SIG-M5 treated with dmso at 0.1 percent for 504 hours (cell line): ENCODE measurements around the gene NDEL1.

Experiments
- DNase-seq: peaks from one replicate; lab custom pipeline; 2025; ENCODE audit not compliant: unreplicated experiment; lab: John Stamatoyannopoulos, UW

The NDEL1 gene

GRCh38 chr17:8477171-8477570 lies 41.5 kb downstream of the NDEL1 start:
- no peak for DNase-seq

- DNase-seq, result no peak
Measured at GRCh38 chr17:8477715-8478441, 42.2 kb downstream of the NDEL1 start.

- DNase-seq, result no peak
Measured at GRCh38 chr17:8479431-8479947, 43.8 kb downstream of the NDEL1 start.

GRCh38 chr17:8480011-8480976 lies 44.6 kb downstream of the NDEL1 start:
- DNase-seq, result no peak

- no peak for DNase-seq
Measured at GRCh38 chr17:8481089-8481488, 45.4 kb downstream of the NDEL1 start.

- no peak for DNase-seq
Measured at GRCh38 chr17:8481703-8482102, 46.0 kb downstream of the NDEL1 start.

GRCh38 chr17:8482546-8482945 lies 46.9 kb downstream of the NDEL1 start:
- DNase-seq, result no peak

GRCh38 chr17:8484465-8484864 lies 48.8 kb downstream of the NDEL1 start:
- no peak for DNase-seq

GRCh38 chr17:8485491-8485890 lies 49.8 kb downstream of the NDEL1 start:
- no peak for DNase-seq

- DNase-seq, result no peak
Measured at GRCh38 chr17:8487130-8487645, 51.5 kb downstream of the NDEL1 start.

GRCh38 chr17:8487743-8488142 lies 52.1 kb downstream of the NDEL1 start:
- no peak for DNase-seq

GRCh38 chr17:8488491-8488890 lies 52.8 kb downstream of the NDEL1 start:
- no peak for DNase-seq

GRCh38 chr17:8488901-8489300 lies 53.2 kb downstream of the NDEL1 start:
- no peak for DNase-seq

- no peak for DNase-seq
Measured at GRCh38 chr17:8489841-8490240, 54.2 kb downstream of the NDEL1 start.

GRCh38 chr17:8490256-8491023 lies 54.8 kb downstream of the NDEL1 start:
- DNase-seq, result no peak

GRCh38 chr17:8492121-8492520 lies 56.4 kb downstream of the NDEL1 start:
- DNase-seq, result no peak

- DNase-seq, result no peak
Measured at GRCh38 chr17:8494021-8494420, 58.3 kb downstream of the NDEL1 start.

- DNase-seq, result no peak
Measured at GRCh38 chr17:8494506-8495111, 58.9 kb downstream of the NDEL1 start.

GRCh38 chr17:8496081-8496480 lies 60.4 kb downstream of the NDEL1 start:
- no peak for DNase-seq

GRCh38 chr17:8499171-8499570 lies 63.5 kb downstream of the NDEL1 start:
- no peak for DNase-seq

- DNase-seq, result no peak
Measured at GRCh38 chr17:8499614-8500013, 63.9 kb downstream of the NDEL1 start.
